Measurements from ENCODE around the gene STOX2.
"Not testable (repeated sequence)": the region's sequence is repeated elsewhere in the genome, so short reads cannot be mapped to it uniquely, and the experiment has no call there.

The STOX2 gene

GRCh38 chr4:184030036-184030435, 124.9 kb downstream of the STOX2 start:
- CTCF ChIA-PET, result no interaction called here
- no peak for DNase-seq (ENCODE audit: extremely low spot score)
- POLR2A ChIA-PET, result no interaction called here
- TF ChIP-seq TARDBP (IDR thresholded peaks at IDR 0.05) (no peak), ZNF384 (IDR thresholded peaks at IDR 0.05) (no peak), CTBP1 (IDR thresholded peaks at IDR 0.05; ENCODE audit: borderline replicate concordance) (no peak), ARNT (IDR thresholded peaks at IDR 0.05) (no peak), FOXA1 (IDR thresholded peaks at IDR 0.05) (no peak), L3MBTL2 (conservative IDR thresholded peaks at IDR 0.05) (no peak)

GRCh38 chr4:184030764-184031163, 125.7 kb downstream of the STOX2 start:
- no peak for DNase-seq (ENCODE audit: extremely low spot score)
- POLR2A ChIA-PET, result no interaction called here
- TF ChIP-seq ELF4 (IDR thresholded peaks at IDR 0.05), result no peak
- TF ChIP-seq HDGF (IDR thresholded peaks at IDR 0.05; ENCODE audit: borderline replicate concordance), result no peak
- CTCF ChIA-PET, result no interaction called here

- TF ChIP-seq ELF4 (IDR thresholded peaks at IDR 0.05), result no peak
- TF ChIP-seq FOXM1 (IDR thresholded peaks at IDR 0.05; ENCODE audit: borderline replicate concordance), result no peak
- no peak for TF ChIP-seq HDGF (IDR thresholded peaks at IDR 0.05; ENCODE audit: borderline replicate concordance)
- TF ChIP-seq NFRKB (IDR thresholded peaks at IDR 0.05), result no peak
- ChIA-PET POLR2A (no interaction called here), CTCF (no interaction called here)
- no peak for DNase-seq (ENCODE audit: extremely low spot score)
Observed at GRCh38 chr4:184032091-184032490, 127.0 kb downstream of the STOX2 start.

GRCh38 chr4:184039963-184040383, 134.9 kb downstream of the STOX2 start:
- ChIA-PET CTCF (interaction anchor here (0.8 kb wide), 1 partner anchor 128 kb away, joined by 3 read pairs; no protein-coding TSS in a partner anchor), POLR2A (interaction anchor here (1.9 kb wide), 1 partner anchor 80 kb away, joined by 6 read pairs; no protein-coding TSS in a partner anchor)
- no peak for DNase-seq (ENCODE audit: extremely low spot score)
- TF ChIP-seq HDGF (IDR thresholded peaks at IDR 0.05; ENCODE audit: borderline replicate concordance), result no peak
- no peak for TF ChIP-seq CTBP1 (IDR thresholded peaks at IDR 0.05; ENCODE audit: borderline replicate concordance)
- TF ChIP-seq FOXA1 (IDR thresholded peaks at IDR 0.05), result no peak
- TF ChIP-seq FOXK2 (IDR thresholded peaks at IDR 0.05), result no peak
- no peak for TF ChIP-seq ARNT (IDR thresholded peaks at IDR 0.05)
- TF ChIP-seq NFRKB (IDR thresholded peaks at IDR 0.05), result no peak
- no peak for TF ChIP-seq ELF4 (IDR thresholded peaks at IDR 0.05)
- no peak for TF ChIP-seq PKNOX1 (IDR thresholded peaks at IDR 0.05)
- no peak for TF ChIP-seq SP1 (IDR thresholded peaks at IDR 0.05)

GRCh38 chr4:184041156-184041555, 136.0 kb downstream of the STOX2 start:
- no peak for TF ChIP-seq SUZ12 (IDR thresholded peaks at IDR 0.05)
- no peak for TF ChIP-seq FOXA1 (IDR thresholded peaks at IDR 0.05)
- TF ChIP-seq FOXM1 (IDR thresholded peaks at IDR 0.05; ENCODE audit: borderline replicate concordance), result no peak
- no peak for TF ChIP-seq ARNT (IDR thresholded peaks at IDR 0.05)
- TF ChIP-seq LEF1 (IDR thresholded peaks at IDR 0.05; ENCODE audit: borderline replicate concordance), result no peak
- no peak for TF ChIP-seq HDGF (IDR thresholded peaks at IDR 0.05; ENCODE audit: borderline replicate concordance)
- no peak for TF ChIP-seq TARDBP (IDR thresholded peaks at IDR 0.05)
- TF ChIP-seq ELF4 (IDR thresholded peaks at IDR 0.05), result no peak
- TF ChIP-seq ZNF384 (IDR thresholded peaks at IDR 0.05), result no peak
- no peak for TF ChIP-seq FOXK2 (IDR thresholded peaks at IDR 0.05)
- TF ChIP-seq NFRKB (IDR thresholded peaks at IDR 0.05), result no peak
- TF ChIP-seq SP1 (IDR thresholded peaks at IDR 0.05), result no peak
- no peak for TF ChIP-seq L3MBTL2 (conservative IDR thresholded peaks at IDR 0.05)
- no peak for TF ChIP-seq BHLHE40 (IDR thresholded peaks at IDR 0.05; ENCODE audit: borderline replicate concordance)
- TF ChIP-seq PKNOX1 (IDR thresholded peaks at IDR 0.05), result no peak
- no peak for TF ChIP-seq CTBP1 (IDR thresholded peaks at IDR 0.05; ENCODE audit: borderline replicate concordance)
- CTCF ChIA-PET, result no interaction called here
- no peak for DNase-seq (ENCODE audit: extremely low spot score)
- POLR2A ChIA-PET, result interaction anchor here (1.0 kb wide), 1 partner anchor 53 kb away, joined by 4 read pairs; no protein-coding TSS in a partner anchor

- DNase-seq (ENCODE audit: extremely low spot score), result no peak
- ChIA-PET POLR2A (no interaction called here), CTCF (no interaction called here)
- no peak for TF ChIP-seq L3MBTL2 (conservative IDR thresholded peaks at IDR 0.05)
- no peak for TF ChIP-seq PKNOX1 (IDR thresholded peaks at IDR 0.05)
- TF ChIP-seq CTBP1 (IDR thresholded peaks at IDR 0.05; ENCODE audit: borderline replicate concordance), result no peak
- TF ChIP-seq LEF1 (IDR thresholded peaks at IDR 0.05; ENCODE audit: borderline replicate concordance), result no peak
- no peak for TF ChIP-seq NFRKB (IDR thresholded peaks at IDR 0.05)
- TF ChIP-seq ZNF384 (IDR thresholded peaks at IDR 0.05), result no peak
- no peak for TF ChIP-seq TARDBP (IDR thresholded peaks at IDR 0.05)
- no peak for TF ChIP-seq FOXK2 (IDR thresholded peaks at IDR 0.05)
- no peak for TF ChIP-seq FOXA1 (IDR thresholded peaks at IDR 0.05)
- no peak for TF ChIP-seq SUZ12 (IDR thresholded peaks at IDR 0.05)
- no peak for TF ChIP-seq ELF4 (IDR thresholded peaks at IDR 0.05)
- no peak for TF ChIP-seq SP1 (IDR thresholded peaks at IDR 0.05)
- no peak for TF ChIP-seq HDGF (IDR thresholded peaks at IDR 0.05; ENCODE audit: borderline replicate concordance)
- TF ChIP-seq ARNT (IDR thresholded peaks at IDR 0.05), result no peak
- no peak for TF ChIP-seq BHLHE40 (IDR thresholded peaks at IDR 0.05; ENCODE audit: borderline replicate concordance)
- no peak for TF ChIP-seq FOXM1 (IDR thresholded peaks at IDR 0.05; ENCODE audit: borderline replicate concordance)
Observed at GRCh38 chr4:184046148-184046547, 141.0 kb downstream of the STOX2 start.

GRCh38 chr4:184051262-184051661, 146.2 kb downstream of the STOX2 start:
- DNase-seq (ENCODE audit: extremely low spot score); CTCF ChIA-PET; POLR2A ChIA-PET: not testable (repeated sequence)

All from HEK293T (cell line).